ENCODE results near the gene PRTFDC1. TPM values are rescaled to one million over a fixed set of nuclear protein-coding genes. Genes with fewer than 3 reads are reported as not detected.

PRTFDC1 gene
- total and polyA plus RNA-seq, 5 donors from 2014 or later: 0.37 to 1.6 (median 1.3) TPM; not detected in 2

DNA sequence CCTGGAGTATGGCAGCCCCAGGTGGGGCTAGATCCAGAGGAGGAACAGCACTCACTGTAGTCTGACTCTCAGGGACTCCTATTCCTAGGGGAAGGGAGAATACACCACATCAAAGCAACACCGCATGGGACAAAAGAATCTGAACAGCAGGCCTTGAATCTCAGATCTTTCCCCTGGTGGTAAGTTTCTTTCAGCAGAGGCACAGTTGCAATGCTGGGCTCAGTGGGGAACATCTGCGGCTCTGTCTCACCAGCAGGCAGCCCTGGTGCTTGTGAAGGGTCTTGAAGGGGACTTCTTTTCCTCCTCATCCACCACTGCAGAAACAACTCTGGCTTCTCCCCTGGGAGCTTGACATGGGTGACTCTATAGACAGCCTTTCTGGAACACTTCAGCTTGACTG, 117.5 kb downstream of the PRTFDC1 start:
- no peaks in the 10 kb centered on the region for H3K36me3 ChIP-seq (ENCODE audit: control insufficient read depth, insufficient read depth, low read length)
- Mint-ChIP-seq H3K9me3 (peaks cover 0 to 4% (median 0%) of the 10 kb centered on the region in 7 donors), H3K4me1 (no peaks in the 10 kb centered on the region), H3K4me3 (no peak overlapping the region), H3K27ac (no peak overlapping the region), H3K36me3 (no peaks in the 10 kb centered on the region), H3K27me3 (peaks cover 10% of the 10 kb centered on the region)
- no peaks in the 10 kb centered on the region for H3K27me3 ChIP-seq (ENCODE audit: control insufficient read depth, insufficient read depth, low read length)
- H3K4me3 ChIP-seq (ENCODE audit: low read depth, low read length): no peak overlapping the region
- no peak overlapping the region for H3K27ac ChIP-seq (ENCODE audit: insufficient read depth, low read length, poor library complexity, severe bottlenecking)
- H3K9me3 ChIP-seq (ENCODE audit: control insufficient read depth in 2 of 2, low read length in 2 of 2): no peaks in the 10 kb centered on the region
- DNase-seq: no peak
- ATAC-seq (ENCODE audit: low read depth in 2 of 2): no peak
- H3K4me1 ChIP-seq (ENCODE audit: control insufficient read depth, insufficient read depth, low read length, poor library complexity, severe bottlenecking): no peaks in the 10 kb centered on the region

DNA sequence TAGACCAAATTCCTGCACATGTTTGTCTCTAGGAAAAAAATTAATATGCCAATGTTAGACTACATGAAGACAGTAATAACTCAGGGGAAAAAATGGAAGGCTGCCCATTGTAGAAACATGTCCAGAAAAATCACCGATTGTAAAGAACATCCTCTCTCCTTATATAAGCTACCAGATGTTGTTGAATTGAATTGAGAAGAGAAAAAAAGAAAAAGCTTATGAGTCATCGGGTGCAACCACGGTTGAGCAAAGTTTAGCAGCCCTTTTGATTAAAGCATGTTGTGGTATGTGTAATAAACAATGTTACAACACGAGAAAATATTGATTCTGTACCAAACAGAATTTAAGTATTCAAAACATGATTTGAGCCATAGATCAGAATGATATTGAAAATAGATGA, 126.4 kb downstream of the PRTFDC1 start:
- H3K4me3 Mint-ChIP-seq: peak overlapping the region; percentile 68 to 76 (median 72)
- ATAC-seq (ENCODE audit: low read depth in 2 of 2) (peak; percentile 69 to 71), DNase-seq (peak in 2 of 3 donors; percentile 31 to 45)
- no peaks in the 10 kb centered on the region for H3K36me3 ChIP-seq (ENCODE audit: control insufficient read depth, insufficient read depth, low read length)
- H3K27ac ChIP-seq (ENCODE audit: insufficient read depth, low read length, poor library complexity, severe bottlenecking): peak overlapping the region; percentile 56
- H3K4me3 ChIP-seq (ENCODE audit: low read depth, low read length): peak overlapping the region; percentile 74
- H3K9me3 Mint-ChIP-seq: peaks cover 0 to 9% (median 0%) of the 10 kb centered on the region in 7 donors
- no peaks in the 10 kb centered on the region for H3K36me3 Mint-ChIP-seq
- peak overlapping the region; percentile 2 to 54 (median 33) for H3K27ac Mint-ChIP-seq
- H3K27me3 Mint-ChIP-seq: no peaks in the 10 kb centered on the region
- no peaks in the 10 kb centered on the region for H3K27me3 ChIP-seq (ENCODE audit: control insufficient read depth, insufficient read depth, low read length)
- no peaks in the 10 kb centered on the region for H3K9me3 ChIP-seq (ENCODE audit: control insufficient read depth in 2 of 2, low read length in 2 of 2)
- H3K4me1 ChIP-seq (ENCODE audit: control insufficient read depth, insufficient read depth, low read length, poor library complexity, severe bottlenecking): peaks cover 6% of the 10 kb centered on the region
- peaks cover 20 to 28% (median 22%) of the 10 kb centered on the region in 4 donors for H3K4me1 Mint-ChIP-seq

DNA sequence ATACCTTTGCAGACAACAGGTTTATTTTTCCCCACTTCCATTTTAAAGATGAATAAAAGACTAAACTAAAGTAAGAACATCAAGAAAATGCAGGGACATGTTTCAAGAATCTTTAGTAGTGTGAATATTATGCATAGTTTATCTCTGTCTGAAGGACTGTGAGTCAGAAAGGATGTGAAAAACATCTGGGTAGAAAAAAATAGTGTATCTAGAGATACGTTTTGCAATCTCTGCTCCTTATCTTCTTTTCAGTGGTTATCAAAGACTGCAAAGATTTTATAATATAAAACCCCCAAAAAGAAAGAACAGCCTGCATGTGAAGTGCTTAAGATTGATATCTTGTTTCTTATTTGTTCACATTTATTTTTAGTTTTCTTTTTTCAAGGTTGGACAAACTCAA, 126.9 kb downstream of the PRTFDC1 start:
- H3K36me3 Mint-ChIP-seq: no peaks in the 10 kb centered on the region
- Histone ChIP-seq H3K27ac (ENCODE audit: insufficient read depth, low read length, poor library complexity, severe bottlenecking) (peak overlapping the region; percentile 56), H3K36me3 (ENCODE audit: control insufficient read depth, insufficient read depth, low read length) (no peaks in the 10 kb centered on the region), H3K4me1 (ENCODE audit: control insufficient read depth, insufficient read depth, low read length, poor library complexity, severe bottlenecking) (peaks cover 6% of the 10 kb centered on the region), H3K27me3 (ENCODE audit: control insufficient read depth, insufficient read depth, low read length) (no peaks in the 10 kb centered on the region), H3K4me3 (ENCODE audit: low read depth, low read length) (peak overlapping the region; percentile 74), H3K9me3 (ENCODE audit: control insufficient read depth in 2 of 2, low read length in 2 of 2) (no peaks in the 10 kb centered on the region)
- peak overlapping the region in 2 of 3 donors; percentile 49 to 54 for H3K27ac Mint-ChIP-seq
- no peaks in the 10 kb centered on the region for H3K27me3 Mint-ChIP-seq
- ATAC-seq (ENCODE audit: low read depth in 2 of 2): peak; percentile 32 to 51
- peak in 2 of 3 donors; percentile 10 to 17 for DNase-seq
- peaks cover 20 to 28% (median 22%) of the 10 kb centered on the region in 4 donors for H3K4me1 Mint-ChIP-seq
- H3K9me3 Mint-ChIP-seq: peaks cover 0 to 9% (median 0%) of the 10 kb centered on the region in 7 donors
- H3K4me3 Mint-ChIP-seq: peak overlapping the region; percentile 68 to 76 (median 72)

DNA sequence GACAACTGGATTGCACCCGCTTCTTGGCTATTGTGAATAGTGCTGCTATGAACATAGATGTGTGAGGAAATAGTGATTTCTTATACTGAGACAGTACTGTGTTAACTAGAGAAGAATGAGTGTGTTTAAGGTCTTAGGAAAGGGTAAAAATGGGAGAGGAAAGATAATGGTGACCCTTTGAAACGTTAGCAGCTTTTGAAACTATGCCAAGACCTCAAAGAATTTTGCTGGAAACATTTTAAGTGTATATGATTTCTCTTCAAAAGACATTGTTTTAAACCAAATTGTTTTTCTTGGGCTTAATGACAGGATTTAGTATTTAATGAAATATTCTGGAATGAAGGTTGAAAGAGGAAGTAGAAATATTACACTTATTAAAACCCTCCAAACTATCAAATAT, 127.9 kb downstream of the PRTFDC1 start:
- ATAC-seq (ENCODE audit: low read depth in 2 of 2) (no peak), DNase-seq (no peak)
- Mint-ChIP-seq H3K4me3 (no peak overlapping the region), H3K4me1 (peaks cover 20 to 28% (median 22%) of the 10 kb centered on the region in 4 donors), H3K27me3 (no peaks in the 10 kb centered on the region), H3K9me3 (peaks cover 0 to 9% (median 0%) of the 10 kb centered on the region in 7 donors), H3K36me3 (no peaks in the 10 kb centered on the region), H3K27ac (no peak overlapping the region)
- H3K27me3 ChIP-seq (ENCODE audit: control insufficient read depth, insufficient read depth, low read length): no peaks in the 10 kb centered on the region
- no peak overlapping the region for H3K4me3 ChIP-seq (ENCODE audit: low read depth, low read length)
- no peaks in the 10 kb centered on the region for H3K36me3 ChIP-seq (ENCODE audit: control insufficient read depth, insufficient read depth, low read length)
- H3K27ac ChIP-seq (ENCODE audit: insufficient read depth, low read length, poor library complexity, severe bottlenecking): no peak overlapping the region
- no peaks in the 10 kb centered on the region for H3K9me3 ChIP-seq (ENCODE audit: control insufficient read depth in 2 of 2, low read length in 2 of 2)
- peaks cover 6% of the 10 kb centered on the region for H3K4me1 ChIP-seq (ENCODE audit: control insufficient read depth, insufficient read depth, low read length, poor library complexity, severe bottlenecking)

DNA sequence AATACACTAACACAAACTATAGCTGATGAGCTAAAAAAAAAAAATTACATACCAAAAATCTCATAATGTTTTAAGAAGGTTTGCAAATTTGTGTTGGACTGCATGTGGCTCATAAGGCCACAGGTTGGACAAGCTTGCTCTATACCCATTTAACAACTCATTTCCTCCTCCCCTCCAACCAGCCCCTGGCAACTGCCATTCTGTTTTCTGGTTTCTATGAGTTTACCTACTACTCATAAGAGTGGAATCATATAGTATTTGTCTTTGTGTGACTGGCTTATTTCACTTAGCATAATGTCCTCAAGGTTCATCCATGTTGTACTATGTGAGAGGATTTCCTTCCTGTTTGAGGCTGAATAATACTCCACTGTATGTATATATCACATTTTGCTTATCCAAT, 128.3 kb downstream of the PRTFDC1 start:
- no peaks in the 10 kb centered on the region for H3K27me3 Mint-ChIP-seq

DNA sequence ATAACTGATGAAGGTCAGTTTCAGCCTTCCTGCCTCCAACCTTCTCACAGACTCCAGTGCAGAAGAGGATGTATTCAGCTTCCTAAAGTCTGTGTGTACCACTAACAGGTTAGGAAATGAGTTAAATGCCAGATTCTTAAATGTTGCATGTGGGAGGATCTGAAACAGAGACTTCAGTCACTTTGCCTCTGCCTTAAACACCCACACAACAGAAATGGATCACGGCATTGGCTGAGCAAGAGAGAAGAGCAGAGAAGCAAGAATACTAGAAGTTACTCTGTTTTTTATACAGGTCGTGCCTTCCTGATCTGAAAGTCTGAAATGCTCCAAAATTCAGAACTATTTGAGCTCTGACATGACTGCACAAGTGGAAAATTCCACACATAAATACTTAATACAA, 129.8 kb downstream of the PRTFDC1 start:
- peaks cover 0 to 6% (median 0%) of the 10 kb centered on the region in 7 donors for H3K9me3 Mint-ChIP-seq
- ATAC-seq (ENCODE audit: low read depth in 2 of 2): no peak
- DNase-seq: no peak
- peaks cover 6% of the 10 kb centered on the region for H3K4me1 ChIP-seq (ENCODE audit: control insufficient read depth, insufficient read depth, low read length, poor library complexity, severe bottlenecking)
- no peaks in the 10 kb centered on the region for H3K27me3 Mint-ChIP-seq
- no peaks in the 10 kb centered on the region for H3K36me3 ChIP-seq (ENCODE audit: control insufficient read depth, insufficient read depth, low read length)
- no peak overlapping the region for H3K4me3 ChIP-seq (ENCODE audit: low read depth, low read length)
- H3K9me3 ChIP-seq (ENCODE audit: control insufficient read depth in 2 of 2, low read length in 2 of 2): no peaks in the 10 kb centered on the region
- H3K27ac Mint-ChIP-seq: peak overlapping the region in 2 of 3 donors; percentile 11 to 74
- no peak overlapping the region for H3K27ac ChIP-seq (ENCODE audit: insufficient read depth, low read length, poor library complexity, severe bottlenecking)
- no peak overlapping the region for H3K4me3 Mint-ChIP-seq
- no peaks in the 10 kb centered on the region for H3K27me3 ChIP-seq (ENCODE audit: control insufficient read depth, insufficient read depth, low read length)
- peaks cover 20 to 28% (median 20%) of the 10 kb centered on the region in 4 donors for H3K4me1 Mint-ChIP-seq
- H3K36me3 Mint-ChIP-seq: no peaks in the 10 kb centered on the region

More for the DNA sequence above, 128.3 kb downstream of the PRTFDC1 start:
- DNase-seq (no peak), ATAC-seq (ENCODE audit: low read depth in 2 of 2) (no peak)
- peaks cover 20 to 28% (median 22%) of the 10 kb centered on the region in 4 donors for H3K4me1 Mint-ChIP-seq
- H3K4me1 ChIP-seq (ENCODE audit: control insufficient read depth, insufficient read depth, low read length, poor library complexity, severe bottlenecking): peaks cover 6% of the 10 kb centered on the region
- H3K27me3 ChIP-seq (ENCODE audit: control insufficient read depth, insufficient read depth, low read length): no peaks in the 10 kb centered on the region
- H3K9me3 Mint-ChIP-seq: peaks cover 0 to 9% (median 0%) of the 10 kb centered on the region in 7 donors
- no peaks in the 10 kb centered on the region for H3K9me3 ChIP-seq (ENCODE audit: control insufficient read depth in 2 of 2, low read length in 2 of 2)
- no peaks in the 10 kb centered on the region for H3K36me3 Mint-ChIP-seq
- no peak overlapping the region for H3K4me3 Mint-ChIP-seq
- no peak overlapping the region for H3K27ac ChIP-seq (ENCODE audit: insufficient read depth, low read length, poor library complexity, severe bottlenecking)
- H3K27ac Mint-ChIP-seq: no peak overlapping the region
- H3K4me3 ChIP-seq (ENCODE audit: low read depth, low read length): no peak overlapping the region
- no peaks in the 10 kb centered on the region for H3K36me3 ChIP-seq (ENCODE audit: control insufficient read depth, insufficient read depth, low read length)

DNA sequence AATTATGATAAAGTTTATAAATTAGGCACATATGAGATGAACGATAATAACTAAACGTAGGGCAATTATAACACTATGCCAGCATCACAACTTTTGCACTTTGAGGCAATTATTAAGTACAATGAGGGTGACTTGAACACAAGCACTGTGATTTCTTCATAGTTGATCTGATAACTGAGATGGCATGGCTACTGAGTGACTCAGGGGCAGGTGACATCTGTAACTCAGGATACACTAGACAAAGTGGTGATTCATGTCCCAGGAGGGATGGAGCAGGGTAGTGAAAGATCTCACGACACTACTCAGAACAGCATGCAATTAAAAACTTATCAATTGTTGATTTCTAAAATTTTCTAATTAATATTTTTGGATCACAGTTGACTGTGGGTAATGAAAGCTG, 130.4 kb downstream of the PRTFDC1 start:
- ATAC-seq (ENCODE audit: low read depth in 2 of 2) (no peak), DNase-seq (no peak)
- Histone ChIP-seq H3K36me3 (ENCODE audit: control insufficient read depth, insufficient read depth, low read length) (no peaks in the 10 kb centered on the region), H3K27ac (ENCODE audit: insufficient read depth, low read length, poor library complexity, severe bottlenecking) (no peak overlapping the region), H3K27me3 (ENCODE audit: control insufficient read depth, insufficient read depth, low read length) (no peaks in the 10 kb centered on the region), H3K4me3 (ENCODE audit: low read depth, low read length) (no peak overlapping the region), H3K4me1 (ENCODE audit: control insufficient read depth, insufficient read depth, low read length, poor library complexity, severe bottlenecking) (peaks cover 6% of the 10 kb centered on the region), H3K9me3 (ENCODE audit: control insufficient read depth in 2 of 2, low read length in 2 of 2) (no peaks in the 10 kb centered on the region)
- H3K4me1 Mint-ChIP-seq: peaks cover 20 to 27% (median 20%) of the 10 kb centered on the region in 4 donors
- no peak overlapping the region for H3K27ac Mint-ChIP-seq
- no peaks in the 10 kb centered on the region for H3K36me3 Mint-ChIP-seq
- peaks cover 0 to 6% (median 0%) of the 10 kb centered on the region in 7 donors for H3K9me3 Mint-ChIP-seq
- no peak overlapping the region for H3K4me3 Mint-ChIP-seq
- H3K27me3 Mint-ChIP-seq: no peaks in the 10 kb centered on the region

DNA sequence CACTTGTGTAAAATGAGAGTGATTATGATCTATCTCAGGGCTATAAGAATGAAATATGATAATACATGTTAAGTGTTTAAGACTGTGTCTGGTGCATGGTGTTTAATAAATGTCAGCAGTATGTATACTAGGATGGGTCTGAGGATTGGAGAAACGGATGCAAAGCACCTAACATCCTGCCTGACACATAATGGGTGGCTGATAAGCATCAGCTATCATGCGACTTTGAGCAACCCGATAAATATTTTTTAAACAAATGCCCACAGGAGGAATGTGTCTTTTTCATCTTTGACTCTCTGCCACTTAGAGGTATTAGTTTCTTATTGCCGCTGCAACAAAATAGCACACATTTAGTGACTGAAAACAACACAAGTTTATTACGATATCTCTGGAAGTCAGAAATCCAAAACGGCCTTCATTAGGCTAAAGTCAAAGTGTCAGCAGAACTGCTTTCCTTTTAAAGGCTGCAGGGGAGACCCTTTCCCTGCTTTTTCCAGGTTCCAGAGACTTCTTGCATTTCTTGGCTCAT, 135.5 kb downstream of the PRTFDC1 start:
- Mint-ChIP-seq H3K27me3 (no peaks in the 10 kb centered on the region), H3K27ac (peak overlapping the region in 1 of 3 donors; percentile 5), H3K4me3 (no peak overlapping the region), H3K36me3 (no peaks in the 10 kb centered on the region), H3K9me3 (no peaks in the 10 kb centered on the region), H3K4me1 (peaks cover 0 to 5% (median 1%) of the 10 kb centered on the region in 4 donors)
- no peaks in the 10 kb centered on the region for H3K36me3 ChIP-seq (ENCODE audit: control insufficient read depth, insufficient read depth, low read length)
- no peak overlapping the region for H3K4me3 ChIP-seq (ENCODE audit: low read depth, low read length)
- no peak overlapping the region for H3K27ac ChIP-seq (ENCODE audit: insufficient read depth, low read length, poor library complexity, severe bottlenecking)
- no peaks in the 10 kb centered on the region for H3K27me3 ChIP-seq (ENCODE audit: control insufficient read depth, insufficient read depth, low read length)
- no peaks in the 10 kb centered on the region for H3K9me3 ChIP-seq (ENCODE audit: control insufficient read depth in 2 of 2, low read length in 2 of 2)
- ATAC-seq (ENCODE audit: low read depth in 2 of 2): no peak
- DNase-seq: no peak
- H3K4me1 ChIP-seq (ENCODE audit: control insufficient read depth, insufficient read depth, low read length, poor library complexity, severe bottlenecking): no peaks in the 10 kb centered on the region
